Mesenchymal stem cell (in vitro differentiated cells and primary cell): ENCODE data around the gene RIMS1.
A peak's percentile ranks its signal among the peaks of the same experiment; 100 is the strongest.

Source experiments
- DNase-seq: peaks from one replicate; pipeline ENCODE4 v3.0.0-alpha.2; 2013
- H2AFZ ChIP-seq: one replicate; pipeline ENCODE4 v1.6.1; 2013; ENCODE audit warnings: low read depth, mild to moderate bottlenecking, control low read depth, inconsistent platforms, low read length, moderate library complexity
- H2AK5ac ChIP-seq: 2 replicates; pipeline ENCODE4 v1.6.1; 2013; ENCODE audit warnings: low read length, moderate library complexity, mild to moderate bottlenecking, inconsistent platforms; ENCODE audit not compliant: severe bottlenecking
- H2BK120ac ChIP-seq: one replicate; pipeline ENCODE4 v1.6.1; 2013; ENCODE audit warnings: low read depth, mild to moderate bottlenecking, inconsistent platforms, low read length, moderate library complexity
- H2BK12ac ChIP-seq, 2 experiments: one replicate each; pipeline ENCODE4 v1.6.1; 2013; ENCODE audit warnings: inconsistent platforms in 2 of 2, low read length in 2 of 2, mild to moderate bottlenecking in 2 of 2, moderate library complexity in 2 of 2, control low read depth in 1 of 2
- H2BK15ac ChIP-seq: one replicate; pipeline ENCODE4 v1.6.1; 2013; ENCODE audit warnings: mild to moderate bottlenecking, low read depth, inconsistent platforms; ENCODE audit not compliant: poor library complexity, severe bottlenecking
- H2BK5ac ChIP-seq: 2 replicates; pipeline ENCODE4 v1.6.1; 2013; ENCODE audit warnings: low read depth, mild to moderate bottlenecking, low read length, control low read depth, inconsistent platforms; ENCODE audit not compliant: poor library complexity, severe bottlenecking
- H3K14ac ChIP-seq, 2 experiments: one replicate each; pipeline ENCODE4 v1.6.1; 2013; ENCODE audit warnings: inconsistent platforms in 2 of 2, low read length in 2 of 2, control low read depth in 1 of 2, mild to moderate bottlenecking in 1 of 2, moderate library complexity in 1 of 2
- H3K18ac ChIP-seq, 2 experiments: one replicate each; pipeline ENCODE4 v1.6.1; 2013; ENCODE audit warnings: inconsistent platforms in 2 of 2, low read length in 2 of 2, control low read depth in 1 of 2, low read depth in 1 of 2, mild to moderate bottlenecking in 1 of 2
- H3K23ac ChIP-seq, 2 experiments: one replicate each; pipeline ENCODE4 v1.6.1; 2013; ENCODE audit warnings: inconsistent platforms in 2 of 2, low read length in 2 of 2, mild to moderate bottlenecking in 2 of 2, moderate library complexity in 2 of 2, control low read depth in 1 of 2
- H3K27ac ChIP-seq: 2 replicates; pipeline ENCODE4 v1.5.1; 2013; ENCODE audit warnings: mild to moderate bottlenecking, moderate library complexity, low read length, control low read depth, inconsistent platforms; ENCODE audit not compliant: poor library complexity, severe bottlenecking
- H3K27me3 ChIP-seq, 2 experiments: 2 replicates each; pipeline versions ENCODE4 v1.6.1 to v1.7.0; 2013; ENCODE audit warnings: low read length in 2 of 2, mild to moderate bottlenecking in 2 of 2, moderate library complexity in 2 of 2, control low read depth in 1 of 2, inconsistent platforms in 1 of 2; ENCODE audit not compliant: control insufficient read depth in 1 of 2, insufficient read depth in 1 of 2
- H3K36me3 ChIP-seq, 2 experiments: 2 replicates each; pipeline versions ENCODE4 v1.6.1 to v1.7.0; 2013; ENCODE audit warnings: low read length in 2 of 2, control low read depth in 1 of 2, inconsistent platforms in 1 of 2, low read depth in 1 of 2, mild to moderate bottlenecking in 1 of 2; ENCODE audit not compliant: insufficient read depth in 2 of 2, control insufficient read depth in 1 of 2
- H3K4ac ChIP-seq, 2 experiments: one replicate each; pipeline ENCODE4 v1.6.1; 2013; ENCODE audit warnings: inconsistent platforms in 2 of 2, low read length in 2 of 2, mild to moderate bottlenecking in 2 of 2, moderate library complexity in 2 of 2, control low read depth in 1 of 2, low read depth in 1 of 2
- H3K4me1 ChIP-seq: 2 replicates; pipeline ENCODE4 v1.6.1; 2013; ENCODE audit warnings: low read depth, low read length, control low read depth; ENCODE audit not compliant: control insufficient read depth, insufficient read depth
- H3K4me2 ChIP-seq: 2 replicates; pipeline ENCODE4 v1.6.1; 2013; ENCODE audit warnings: low read length, mild to moderate bottlenecking, inconsistent platforms; ENCODE audit not compliant: poor library complexity, severe bottlenecking
- H3K4me3 ChIP-seq, 2 experiments: 2 replicates each; pipeline versions ENCODE4 v1.5.1 to v1.7.0; 2013; ENCODE audit warnings: low read length in 2 of 2, mild to moderate bottlenecking in 2 of 2, control low read depth in 1 of 2, low read depth in 1 of 2; ENCODE audit not compliant: insufficient read depth in 1 of 2
- H3K79me1 ChIP-seq: replicated peaks from 2 replicates; pipeline ENCODE4 v1.6.1; 2013; ENCODE audit warnings: mild to moderate bottlenecking, control low read depth, low read length, inconsistent platforms; ENCODE audit not compliant: poor library complexity, severe bottlenecking
- H3K9ac ChIP-seq: 2 replicates; pipeline ENCODE4 v1.7.0; 2013; ENCODE audit warnings: mild to moderate bottlenecking, low read length, moderate library complexity
- H3K9me3 ChIP-seq: 2 replicates; pipeline ENCODE4 v1.7.0; 2013; ENCODE audit warnings: mild to moderate bottlenecking, low read length; ENCODE audit not compliant: control insufficient read depth
- H4K8ac ChIP-seq: one replicate; pipeline ENCODE4 v1.6.1; 2013; ENCODE audit warnings: inconsistent platforms, mild to moderate bottlenecking, low read length, moderate library complexity
- H4K91ac ChIP-seq: one replicate; pipeline ENCODE4 v1.6.1; 2013; ENCODE audit warnings: mild to moderate bottlenecking, low read length, inconsistent platforms
- WGBS: methylation state at CpG from one replicate; pipeline ENCODE4 v1.1.7; 2013; ENCODE audit warnings: mixed read lengths; 5-methylcytosine and 5-hydroxymethylcytosine counted together

RIMS1 gene

GRCh38 chr6:72182337-72183246 lies 296.2 kb downstream of the RIMS1 start:
- H4K91ac ChIP-seq, result no peak overlapping the region
- H3K27ac ChIP-seq, result no peak overlapping the region
- H3K9ac ChIP-seq, result peak overlapping the region; percentile 48
- no peak overlapping the region for H3K18ac ChIP-seq
- peak overlapping the region; percentile 8 for H2AFZ ChIP-seq
- H3K4me1 ChIP-seq, result peaks cover 9% of the 10 kb centered on the region
- peak overlapping the region in 1 of 2 experiments; percentile 96 for H3K23ac ChIP-seq
- peak overlapping the region; percentile 60 to 80 for H3K4me3 ChIP-seq
- H3K4me2 ChIP-seq, result peak overlapping the region; percentile 100
- H2BK120ac ChIP-seq, result no peak overlapping the region
- peak; percentile 33 for DNase-seq
- H2BK15ac ChIP-seq, result no peak overlapping the region
- H3K4ac ChIP-seq, result no peak overlapping the region
- H2AK5ac ChIP-seq, result peak overlapping the region; percentile 27
- H3K14ac ChIP-seq, result peak overlapping the region in 1 of 2 experiments; percentile 83
- peaks cover 0 to 48% of the 10 kb centered on the region in 2 experiments for H3K27me3 ChIP-seq
- no peaks in the 10 kb centered on the region for H3K9me3 ChIP-seq
- no peaks in the 10 kb centered on the region for H3K79me1 ChIP-seq
- H4K8ac ChIP-seq, result peak overlapping the region; percentile 36
- no peak overlapping the region for H2BK5ac ChIP-seq
- WGBS, result 7% methylated on average over 94 of the region's 100 CpGs
- no peaks in the 10 kb centered on the region for H3K36me3 ChIP-seq
- no peak overlapping the region for H2BK12ac ChIP-seq

- H2BK120ac ChIP-seq, result no peak overlapping the region
- no peaks in the 10 kb centered on the region for H3K27me3 ChIP-seq
- H2AK5ac ChIP-seq, result no peak overlapping the region
- H3K14ac ChIP-seq, result no peak overlapping the region
- no peak overlapping the region for H3K23ac ChIP-seq
- no peak overlapping the region for H3K4me3 ChIP-seq
- no peak overlapping the region for H4K91ac ChIP-seq
- no peak overlapping the region for H3K18ac ChIP-seq
- no peak overlapping the region for H3K4ac ChIP-seq
- H2BK15ac ChIP-seq, result no peak overlapping the region
- H3K9ac ChIP-seq, result no peak overlapping the region
- H2BK12ac ChIP-seq, result no peak overlapping the region
- H3K36me3 ChIP-seq, result no peaks in the 10 kb centered on the region
- H2AFZ ChIP-seq, result no peak overlapping the region
- H3K4me1 ChIP-seq, result no peaks in the 10 kb centered on the region
- H2BK5ac ChIP-seq, result no peak overlapping the region
- DNase-seq, result no peak
- H3K27ac ChIP-seq, result no peak overlapping the region
- H3K4me2 ChIP-seq, result no peak overlapping the region
- WGBS, result 100% methylated on average over 2 of the region's 2 CpGs
- H3K9me3 ChIP-seq, result no peaks in the 10 kb centered on the region
- no peaks in the 10 kb centered on the region for H3K79me1 ChIP-seq
- H4K8ac ChIP-seq, result no peak overlapping the region
These were observed 317.6 kb downstream of the RIMS1 start for GRCh38 chr6:72203983-72204382.

DNA sequence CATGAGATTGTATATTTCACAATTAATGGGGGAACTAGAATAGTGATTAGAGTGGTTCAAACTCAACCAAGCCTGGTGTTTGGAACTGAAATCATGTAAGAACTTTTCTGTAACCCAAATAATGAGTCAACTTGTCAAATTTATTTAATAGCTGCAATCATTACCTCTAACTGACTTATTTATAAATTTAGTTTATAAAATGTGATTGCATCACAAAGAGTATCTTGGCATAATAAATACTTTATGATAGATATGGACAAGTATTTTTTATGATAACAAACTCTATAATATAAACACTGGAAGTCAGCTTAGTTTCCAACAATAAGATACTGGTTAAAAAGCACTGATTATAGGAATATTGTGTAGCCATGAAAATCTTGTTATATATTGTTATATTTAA lies 319.1 kb downstream of the RIMS1 start:
- no peaks in the 10 kb centered on the region for H3K79me1 ChIP-seq
- H3K27ac ChIP-seq, result no peak overlapping the region
- no peak overlapping the region for H2BK12ac ChIP-seq
- DNase-seq, result no peak
- H2BK15ac ChIP-seq, result no peak overlapping the region
- no peak overlapping the region for H3K4me2 ChIP-seq
- no peak overlapping the region for H3K4me3 ChIP-seq
- no peak overlapping the region for H2BK5ac ChIP-seq
- no peaks in the 10 kb centered on the region for H3K36me3 ChIP-seq
- no peak overlapping the region for H2AK5ac ChIP-seq
- no peaks in the 10 kb centered on the region for H3K4me1 ChIP-seq
- no peak overlapping the region for H3K23ac ChIP-seq
- H2AFZ ChIP-seq, result no peak overlapping the region
- no peak overlapping the region for H3K14ac ChIP-seq
- H3K27me3 ChIP-seq, result no peaks in the 10 kb centered on the region
- H4K91ac ChIP-seq, result no peak overlapping the region
- H3K18ac ChIP-seq, result no peak overlapping the region
- no peak overlapping the region for H3K9ac ChIP-seq
- no peak overlapping the region for H3K4ac ChIP-seq
- no peaks in the 10 kb centered on the region for H3K9me3 ChIP-seq
- H4K8ac ChIP-seq, result no peak overlapping the region
- H2BK120ac ChIP-seq, result no peak overlapping the region

DNA sequence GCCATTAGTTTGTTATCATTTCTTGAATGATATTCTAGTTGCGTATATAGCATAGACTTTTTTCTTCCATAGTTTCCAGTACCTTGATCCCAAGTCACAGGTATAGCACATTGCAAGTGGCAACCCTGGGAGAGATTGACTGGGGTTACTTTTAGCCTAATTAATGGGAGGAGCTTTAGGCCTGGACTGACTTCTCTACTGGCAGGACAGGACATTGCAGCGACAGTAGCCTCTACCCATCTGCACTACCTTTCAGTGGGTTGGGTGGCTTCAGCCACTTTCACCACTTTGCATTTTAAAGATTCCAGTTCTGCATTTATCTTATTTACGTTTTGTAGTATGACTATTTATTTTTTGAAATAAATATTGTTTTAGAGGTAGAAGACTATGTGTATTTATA lies 320.3 kb downstream of the RIMS1 start:
- Histone ChIP-seq H3K27ac (no peak overlapping the region), H3K4me3 (no peak overlapping the region), H3K79me1 (no peaks in the 10 kb centered on the region), H3K4ac (no peak overlapping the region), H3K9me3 (no peaks in the 10 kb centered on the region), H2AK5ac (no peak overlapping the region), H3K27me3 (no peaks in the 10 kb centered on the region), H4K8ac (no peak overlapping the region), H3K23ac (no peak overlapping the region), H2AFZ (no peak overlapping the region), H3K14ac (no peak overlapping the region), H3K9ac (no peak overlapping the region), H2BK15ac (no peak overlapping the region), H3K4me1 (no peaks in the 10 kb centered on the region), H4K91ac (no peak overlapping the region), H2BK120ac (no peak overlapping the region), H3K4me2 (no peak overlapping the region), H2BK12ac (no peak overlapping the region), H3K36me3 (no peaks in the 10 kb centered on the region), H2BK5ac (no peak overlapping the region), H3K18ac (no peak overlapping the region)
- no peak for DNase-seq
- WGBS, result no CpG with 5 or more reads among the region's 3 CpGs
